HepG2 (cell line): ENCODE measurements around the gene ARMH3. TPM values are rescaled to one million over a fixed set of nuclear protein-coding genes. Genes with fewer than 3 reads are reported as not detected.

Experiments used
- ATAC-seq: fragments of 200-7000 bp; cut with Tn5 transposase; 3 replicates; pipeline ENCODE4 v1.9.1; 2020; ENCODE audit warnings: mild to moderate bottlenecking, moderate library complexity
- BruUV-seq: library from RNA; stranded (reverse); fragments of 400-500 nt; replicated peaks from 2 replicates; lab custom pipeline; 2021; lab: Mats Ljungman, UMichigan
- CTCF ChIA-PET: fragments of 300-600 bp; formaldehyde crosslinking; extraction: SDS; loops from one replicate; lab custom pipeline; 2021; ENCODE audit warnings: low total read pairs, inconsistent platforms, low intra/inter-chr PET ratio; lab: Yijun Ruan, JAX
- POLR2A ChIA-PET: fragments of 350-600 bp; sonication (Branson Sonifier 250); formaldehyde crosslinking; loops from one replicate; lab custom pipeline; 2020; ENCODE audit warnings: antibody characterized with exemption, inconsistent platforms; lab: Yijun Ruan, JAX
- DNase-seq: peaks from one replicate; pipeline ENCODE4 v3.0.0-alpha.2; 2015; ENCODE audit warnings: low spot score
- FAIRE-seq: peaks from 3 replicates; lab custom pipeline; 2011; peaks lifted over from hg19 to GRCh38; lab: Jason Lieb, UNC
- H2AFZ ChIP-seq: one replicate; pipeline ENCODE4 v1.6.1; 2011; ENCODE audit warnings: low read length, inconsistent platforms
- H3K27ac ChIP-seq: fragments of 300-600 bp; 3 replicates; pipeline ENCODE4 v1.8.0; 2011; ENCODE audit warnings: mixed run types, mild to moderate bottlenecking, mixed read lengths, low read length, inconsistent platforms; ENCODE audit not compliant: insufficient read depth; ENCODE audit errors: extremely low read length
- H3K27me3 ChIP-seq, 2 experiments: fragments of 200-600 bp in 1 of 2; 2 replicates in 1 of 2; 3 replicates in 1 of 2; pipeline versions ENCODE4 v1.6.0 to v1.8.0; 2011; ENCODE audit warnings: low read length in 2 of 2, mild to moderate bottlenecking in 2 of 2, moderate library complexity in 2 of 2, inconsistent platforms in 1 of 2; ENCODE audit not compliant: insufficient read depth in 2 of 2, control insufficient read depth in 1 of 2
- H3K36me3 ChIP-seq, 2 experiments: fragments of 200-600 bp in 1 of 2; replicated peaks in 1 of 2; 2 replicates in 1 of 2; 3 replicates in 1 of 2; pipeline versions ENCODE4 v1.5.1 to v1.8.0; 2011; ENCODE audit warnings: low read length in 2 of 2, inconsistent platforms in 1 of 2; ENCODE audit not compliant: insufficient read depth in 2 of 2, control insufficient read depth in 1 of 2
- H3K4me1 ChIP-seq: 2 replicates; pipeline ENCODE4 v1.5.1; 2012; ENCODE audit warnings: low read length, inconsistent platforms; ENCODE audit not compliant: insufficient read depth
- H3K4me2 ChIP-seq: 2 replicates; pipeline ENCODE4 v1.6.0; 2011; ENCODE audit warnings: low read depth, low read length, inconsistent platforms
- H3K4me3 ChIP-seq, 3 experiments: fragments of 200-600 bp in 1 of 3; sonication (generic), shearing (Covaris generic) in 1 of 3; replicated peaks in 1 of 3; 2 replicates each; pipeline ENCODE4 v1.5.1; 2011 to 2016; ENCODE audit warnings: low read length in 3 of 3, inconsistent platforms in 2 of 3, low read depth in 2 of 3, mild to moderate bottlenecking in 2 of 3, control low read depth in 1 of 3, mixed read lengths in 1 of 3; ENCODE audit not compliant: insufficient read depth in 1 of 3
- H3K79me2 ChIP-seq: one replicate; pipeline ENCODE4 v1.6.1; 2011; ENCODE audit warnings: low read length, inconsistent platforms; ENCODE audit not compliant: insufficient read depth
- H3K9ac ChIP-seq: 2 replicates; pipeline ENCODE4 v1.6.0; 2011; ENCODE audit warnings: mild to moderate bottlenecking, low read depth, low read length, inconsistent platforms; ENCODE audit not compliant: insufficient read depth
- H3K9me3 ChIP-seq: 2 replicates; pipeline ENCODE4 v1.5.1; 2012; ENCODE audit warnings: mild to moderate bottlenecking, low read length
- H4K20me1 ChIP-seq: 2 replicates; pipeline ENCODE4 v1.6.0; 2011; ENCODE audit warnings: inconsistent platforms, mild to moderate bottlenecking, low read length, moderate library complexity; ENCODE audit not compliant: insufficient read depth
- CREM ChIP-seq, 2 experiments: sonication (generic) in 1 of 2; formaldehyde crosslinking in 1 of 2; IDR thresholded peaks; 2 replicates each; pipeline versions ENCODE4 v1.4.0 to v1.6.1; 2016 to 2020; ENCODE audit warnings: antibody characterized with exemption in 1 of 2, mild to moderate bottlenecking in 1 of 2, missing genetic modification reagents in 1 of 2
- DNMT3B ChIP-seq: conservative IDR thresholded peaks from 2 replicates; pipeline ENCODE4 v1.6.1; 2016; ENCODE audit warnings: missing biosample characterization, control low read depth
- ETS1 ChIP-seq: sonication (generic); formaldehyde crosslinking; IDR thresholded peaks from 2 replicates; pipeline ENCODE4 v1.4.0; 2020; ENCODE audit warnings: missing genetic modification reagents
- GZF1 ChIP-seq: sonication (generic); formaldehyde crosslinking; IDR thresholded peaks from 2 replicates; pipeline ENCODE4 v1.5.1; 2020; ENCODE audit warnings: mild to moderate bottlenecking, missing genetic modification reagents
- KMT2A ChIP-seq: sonication (generic); formaldehyde crosslinking; IDR thresholded peaks from 2 replicates; pipeline ENCODE4 v1.4.0; 2020; ENCODE audit warnings: missing genetic modification reagents
- SIX4 ChIP-seq: sonication (generic); formaldehyde crosslinking; IDR thresholded peaks from 2 replicates; pipeline ENCODE4 v1.4.0; 2020; ENCODE audit warnings: missing genetic modification reagents
- SOX13 ChIP-seq, 3 experiments: fragments of 450-650 bp in 1 of 3; sonication (generic) in 1 of 3; formaldehyde crosslinking in 1 of 3; IDR thresholded peaks in 2 of 3; conservative IDR thresholded peaks in 1 of 3; 2 replicates each; pipeline versions ENCODE4 v1.5.0 to v1.6.1; 2016 to 2020; ENCODE audit warnings: antibody characterized with exemption in 1 of 3, mild to moderate bottlenecking in 1 of 3, missing compliant biosample characterization in 1 of 3, missing genetic modification reagents in 1 of 3, moderate library complexity in 1 of 3
- TARDBP ChIP-seq: sonication (generic); formaldehyde crosslinking; IDR thresholded peaks from 2 replicates; pipeline ENCODE4 v1.8.0; 2022; ENCODE audit warnings: mild to moderate bottlenecking, missing genetic modification reagents
- ZBTB44 ChIP-seq: sonication (generic); formaldehyde crosslinking; IDR thresholded peaks from 2 replicates; pipeline ENCODE4 v1.4.0; 2020; ENCODE audit warnings: missing genetic modification reagents
- ZBTB46 ChIP-seq: sonication (generic); formaldehyde crosslinking; IDR thresholded peaks from 2 replicates; pipeline ENCODE4 v1.4.0; 2020; ENCODE audit warnings: mild to moderate bottlenecking, missing genetic modification reagents, borderline replicate concordance
- ZNF121 ChIP-seq: sonication (generic); formaldehyde crosslinking; IDR thresholded peaks from 2 replicates; pipeline ENCODE4 v1.5.0; 2020; ENCODE audit warnings: mild to moderate bottlenecking, missing genetic modification reagents
- ZNF124 ChIP-seq: sonication (generic); formaldehyde crosslinking; IDR thresholded peaks from 2 replicates; pipeline ENCODE4 v1.4.0; 2020; ENCODE audit warnings: missing genetic modification reagents
- ZNF362 ChIP-seq: sonication (generic); formaldehyde crosslinking; IDR thresholded peaks from 2 replicates; pipeline ENCODE4 v1.4.0; 2020; ENCODE audit warnings: missing genetic modification reagents, mild to moderate bottlenecking, borderline replicate concordance
- ZNF567 ChIP-seq: sonication (generic); formaldehyde crosslinking; IDR thresholded peaks from 2 replicates; pipeline ENCODE4 v1.8.1; 2023; ENCODE audit warnings: mild to moderate bottlenecking, missing genetic modification reagents, borderline replicate concordance
- WGBS: methylation state at CpG from one replicate; pipeline ENCODE4 v1.1.6; 2017; ENCODE audit warnings: low lambda C conversion rate; 5-methylcytosine and 5-hydroxymethylcytosine counted together
- in situ Hi-C: cut with HindIII; loops from 2 replicates; pipeline ENCODE4 v1.10.0; 2017; ENCODE audit warnings: low pct_unique_long_range_greater_than_20kb; ENCODE audit not compliant: extremely low pct_ligation_motif_present
- intact Hi-C: fragments of 100-400 bp; cut with micrococcal nuclease; formaldehyde crosslinking; loops from one replicate; pipeline ENCODE4 v1.10.0; 2022; ENCODE audit not compliant: unreplicated experiment
- polyA plus RNA-seq, 8 experiments: library from polyadenylated mRNA; depleted of rRNA in 3 of 8; stranded (reverse) in 7 of 8; unstranded in 1 of 8; fragments of >200 nt; fragmentation: Illumina TruSeq in 4 of 8; extraction: Trizol in 4 of 8; gene quantifications; 2 replicates each; pipeline versions ENCODE4 v1.2.1 to v1.2.3, GENCODE V29; 2011 to 2016; ENCODE audit warnings: low read depth in 4 of 8, missing spikeins in 1 of 8, mixed read lengths in 1 of 8; ENCODE audit not compliant: insufficient read depth in 1 of 8
- total RNA-seq, 5 experiments: library from RNA; depleted of rRNA; stranded (reverse); fragments of >200 nt; fragmentation: Illumina TruSeq; extraction: Trizol; gene quantifications; 2 replicates each; pipeline ENCODE4 v1.2.3, GENCODE V29; 2016; ENCODE audit warnings: low read depth in 1 of 5
- TF ChIP-seq, protein P1 (sequence below): sonication (generic); formaldehyde crosslinking; IDR thresholded peaks from 2 replicates; pipeline ENCODE4 v1.5.0; 2020; ENCODE audit warnings: mild to moderate bottlenecking, low read depth, missing genetic modification reagents, borderline replicate concordance
- TF ChIP-seq, protein P2 (sequence below): sonication (generic); formaldehyde crosslinking; IDR thresholded peaks from 2 replicates; pipeline ENCODE4 v1.4.0; 2020; ENCODE audit warnings: missing genetic modification reagents, borderline replicate concordance

The ARMH3 gene
- total and polyA plus RNA-seq, 2 of the 13 experiments (the other 11 are each of a cell fraction or from before 2014, with no cell fraction given) = 8.4 to 16.9 TPM

- H4K20me1 ChIP-seq = no peaks in the 10 kb centered on the region; the same call in 1 of the 2 replicates
- FAIRE-seq (no peak), DNase-seq (no peak), ATAC-seq (no peak)
- BruUV-seq = no TSS peak
- no peak overlapping the region for H3K4me2 ChIP-seq
- in situ Hi-C loops (no loop called here), intact Hi-C loops (no loop called here)
- no peaks in the 10 kb centered on the region for H3K9me3 ChIP-seq
- no peak overlapping the region for H3K27ac ChIP-seq
- H3K79me2 ChIP-seq = no peaks in the 10 kb centered on the region
- no peaks in the 10 kb centered on the region for H3K27me3 ChIP-seq
- 96% methylated on average over 6 of the region's 6 CpGs for WGBS
- ChIA-PET CTCF (no interaction called here), POLR2A (no interaction called here)
- H3K4me1 ChIP-seq = peaks cover 17% of the 10 kb centered on the region
- no peak overlapping the region for H3K4me3 ChIP-seq
- H3K9ac ChIP-seq = no peak overlapping the region
- H2AFZ ChIP-seq = no peak overlapping the region
- H3K36me3 ChIP-seq = peaks cover 0 to under 1% of the 10 kb centered on the region in 2 experiments; a peak in 2 of 5 replicates
- TF ChIP-seq ZNF121 (CRISPR knock-in tag) (no peak), ZBTB44 (CRISPR knock-in tag) (no peak), ZBTB46 (CRISPR knock-in tag) (no peak), GZF1 (no peak), DNMT3B (CRISPR knock-in tag) (no peak), ZNF567 (CRISPR knock-in tag) (no peak), CREM (IDR thresholded peaks at IDR 0.05) (no peak), CREM (CRISPR knock-in tag; IDR thresholded peaks at IDR 0.05) (no peak), ZNF124 (no peak), SIX4 (no peak), SOX13 (IDR thresholded peaks at IDR 0.05) (no peak), SOX13 (CRISPR knock-in tag; conservative IDR thresholded peaks at IDR 0.05 in 1 of 2, IDR thresholded peaks at IDR 0.05 in 1 of 2) (no peak), ETS1 (CRISPR knock-in tag) (no peak), TARDBP (CRISPR knock-in tag) (no peak), ZNF362 (CRISPR knock-in tag) (no peak), KMT2A (CRISPR knock-in tag) (no peak)
- TF ChIP-seq, protein P1, sequence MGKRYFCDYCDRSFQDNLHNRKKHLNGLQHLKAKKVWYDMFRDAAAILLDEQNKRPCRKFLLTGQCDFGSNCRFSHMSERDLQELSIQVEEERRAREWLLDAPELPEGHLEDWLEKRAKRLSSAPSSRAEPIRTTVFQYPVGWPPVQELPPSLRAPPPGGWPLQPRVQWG (CRISPR knock-in tag) = no peak
- TF ChIP-seq, protein P2, sequence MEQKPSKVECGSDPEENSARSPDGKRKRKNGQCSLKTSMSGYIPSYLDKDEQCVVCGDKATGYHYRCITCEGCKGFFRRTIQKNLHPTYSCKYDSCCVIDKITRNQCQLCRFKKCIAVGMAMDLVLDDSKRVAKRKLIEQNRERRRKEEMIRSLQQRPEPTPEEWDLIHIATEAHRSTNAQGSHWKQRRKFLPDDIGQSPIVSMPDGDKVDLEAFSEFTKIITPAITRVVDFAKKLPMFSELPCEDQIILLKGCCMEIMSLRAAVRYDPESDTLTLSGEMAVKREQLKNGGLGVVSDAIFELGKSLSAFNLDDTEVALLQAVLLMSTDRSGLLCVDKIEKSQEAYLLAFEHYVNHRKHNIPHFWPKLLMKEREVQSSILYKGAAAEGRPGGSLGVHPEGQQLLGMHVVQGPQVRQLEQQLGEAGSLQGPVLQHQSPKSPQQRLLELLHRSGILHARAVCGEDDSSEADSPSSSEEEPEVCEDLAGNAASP = no peak
Observed at GRCh38 chr10:101894266-101894665, 161.7 kb downstream of the ARMH3 start.
